Hippocampal formation (tissue), 2 donors: ENCODE measurements around the gene ZNF570.

Experiments
- DNase-seq, 2 donors: peaks; one replicate each; lab custom pipeline; 2025; lab: John Stamatoyannopoulos, UW

ZNF570 gene

DNA sequence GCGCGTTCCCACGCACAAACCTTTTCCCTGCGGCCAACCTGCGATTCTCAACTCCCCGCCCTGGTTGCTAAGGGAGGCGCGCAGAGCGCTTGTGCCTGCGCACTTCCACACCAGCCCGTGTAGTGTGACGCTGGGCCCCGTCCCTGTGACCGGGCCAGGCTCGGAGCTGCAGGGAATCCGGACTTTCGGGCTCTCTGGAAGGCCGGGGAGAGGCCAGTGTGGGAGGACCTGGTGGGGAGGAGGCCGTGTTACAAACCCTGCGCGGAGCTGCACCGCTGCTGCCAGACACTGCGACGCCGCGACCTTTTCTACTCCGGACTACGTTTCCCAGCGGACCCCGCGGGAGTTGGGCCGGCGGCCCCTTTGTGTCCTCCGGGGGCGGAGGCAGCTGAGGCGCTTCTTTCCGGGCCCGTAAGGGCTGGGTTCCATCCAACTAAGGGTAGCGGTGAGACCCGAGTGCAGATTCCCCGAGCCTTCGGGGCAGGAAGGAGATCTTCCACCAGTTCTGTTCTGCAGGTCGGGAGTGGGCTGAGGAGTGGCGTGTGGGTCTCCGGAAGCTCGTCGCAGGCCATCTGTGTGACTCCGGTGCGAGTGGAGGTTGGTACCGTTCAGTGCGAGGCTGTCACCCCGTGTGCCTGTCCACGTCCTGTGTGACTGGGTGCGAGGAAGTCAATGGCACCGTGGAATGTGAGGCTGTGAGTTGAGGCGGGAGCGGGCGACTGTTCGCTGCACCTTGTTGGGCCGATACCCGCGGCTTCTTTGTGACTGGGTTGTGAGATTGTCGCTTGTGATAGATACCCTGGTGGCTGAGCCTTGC lies at the start of gene ZNF570:
TSS of gene ZNF570 (plus strand) at position 396 of the 817 bp plus-strand sequence. CDS start 999 bp downstream, outside the sequence.
- peak; percentile 85 to 87 for DNase-seq

DNA sequence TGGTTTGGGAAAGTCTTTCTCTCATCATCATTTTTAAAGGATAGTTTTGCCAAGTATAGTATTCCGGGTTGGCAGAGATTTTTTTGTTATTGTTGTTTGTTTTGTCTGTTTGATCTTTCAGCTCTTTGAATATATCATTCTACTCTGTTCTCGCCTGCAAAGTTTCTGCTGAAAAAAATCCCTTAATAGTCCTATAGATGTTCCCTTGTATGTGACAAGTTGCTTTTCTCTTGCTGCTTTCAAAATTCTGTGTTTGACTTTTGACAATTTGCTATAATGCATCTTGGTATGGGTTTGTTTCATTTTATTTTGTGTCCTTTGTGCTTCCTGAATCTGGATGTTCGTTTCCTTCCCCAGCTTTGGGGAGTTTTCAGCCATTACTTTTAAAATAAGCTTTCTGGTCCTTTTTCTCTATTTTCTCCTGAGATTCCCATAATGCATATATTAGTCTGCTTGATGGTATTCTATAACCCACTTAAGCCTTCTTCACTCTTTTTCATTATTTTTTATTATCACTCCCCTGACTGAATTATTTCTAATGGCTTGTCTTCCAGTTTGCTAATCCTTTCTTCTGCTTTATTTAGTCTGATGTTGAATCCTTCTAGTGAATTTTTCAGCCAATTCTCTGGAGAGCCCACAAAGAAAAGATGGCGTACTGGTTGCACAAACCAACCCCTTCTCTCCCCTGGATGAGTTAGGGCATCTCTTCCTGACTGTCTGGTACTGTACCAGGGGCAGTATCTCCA lies 16.5 kb upstream of the ZNF570 start:
- no peak for DNase-seq

- no peak for DNase-seq
These were observed 2.8 kb upstream of the ZNF570 start for GRCh38 chr19:37466277-37466797.

DNA sequence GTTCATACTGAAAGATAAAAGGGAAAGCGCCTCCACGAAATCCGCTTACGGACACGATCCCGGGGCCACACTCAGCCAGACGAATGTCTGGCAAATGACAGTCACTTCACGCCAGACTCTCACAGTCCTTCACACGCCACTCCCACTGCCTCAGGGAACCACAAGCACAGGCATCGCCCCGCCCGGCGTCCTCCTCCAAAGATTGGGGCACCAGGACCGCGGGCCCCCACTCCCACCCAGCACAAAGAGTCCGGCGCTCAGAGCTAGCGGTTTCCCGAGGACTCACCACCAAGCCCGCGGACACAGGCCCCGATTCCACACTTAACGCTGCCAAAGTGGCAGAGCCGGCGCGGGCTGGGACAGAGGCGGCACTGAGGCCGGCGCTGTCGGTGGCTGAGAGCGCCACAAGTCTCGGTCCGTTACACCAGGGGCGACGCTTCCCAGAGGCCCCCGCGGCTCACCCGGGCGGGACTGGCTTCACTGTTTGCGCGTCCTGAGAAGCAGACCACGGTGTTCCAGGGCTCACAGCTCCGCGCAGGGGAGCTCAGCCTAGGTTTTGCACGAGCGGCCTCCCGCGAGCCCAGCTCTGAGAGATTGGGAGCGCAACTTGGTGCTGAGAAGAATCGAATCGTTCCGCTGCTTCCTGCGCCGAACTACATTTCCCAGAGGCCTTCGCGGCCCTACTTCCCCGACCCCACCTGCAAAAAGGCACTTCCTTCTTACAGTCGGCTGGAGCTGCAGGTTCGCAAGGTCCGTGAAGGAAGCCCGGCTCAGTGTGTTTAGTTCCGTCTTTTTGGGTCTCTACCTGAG lies 2.2 kb upstream of the ZNF570 start, which contains the start of gene ZNF569:
TSS of gene ZNF569 (minus strand) at position 647 of the 810 bp plus-strand sequence. CDS start 22,523 bp downstream, outside the sequence.
- DNase-seq, result peak; percentile 86 to 94

DNA sequence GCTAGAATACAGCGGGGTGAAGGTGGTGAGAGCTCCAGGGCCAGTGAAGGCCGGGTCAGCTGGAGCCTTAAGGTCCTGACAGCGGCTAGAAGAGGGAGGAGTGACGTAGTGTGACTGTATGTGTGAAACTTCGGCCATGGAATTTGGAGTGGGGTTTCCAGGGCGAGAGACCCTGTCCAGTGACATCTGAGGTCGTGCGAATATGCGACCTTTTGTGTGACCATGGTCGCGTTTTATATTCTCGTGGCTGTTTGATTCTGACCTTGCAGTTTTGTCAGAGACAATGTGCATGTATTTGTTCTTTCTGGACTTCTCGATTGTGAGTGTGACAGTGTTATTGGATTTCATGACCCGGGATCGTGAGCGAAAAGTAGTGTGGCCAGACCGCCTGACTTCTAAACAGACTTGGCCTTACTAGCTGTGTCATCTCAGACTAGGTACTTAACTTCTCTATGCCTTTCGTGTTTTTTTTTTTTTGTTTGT lies 1.5 kb upstream of the ZNF570 start:
- no peak for DNase-seq

DNA sequence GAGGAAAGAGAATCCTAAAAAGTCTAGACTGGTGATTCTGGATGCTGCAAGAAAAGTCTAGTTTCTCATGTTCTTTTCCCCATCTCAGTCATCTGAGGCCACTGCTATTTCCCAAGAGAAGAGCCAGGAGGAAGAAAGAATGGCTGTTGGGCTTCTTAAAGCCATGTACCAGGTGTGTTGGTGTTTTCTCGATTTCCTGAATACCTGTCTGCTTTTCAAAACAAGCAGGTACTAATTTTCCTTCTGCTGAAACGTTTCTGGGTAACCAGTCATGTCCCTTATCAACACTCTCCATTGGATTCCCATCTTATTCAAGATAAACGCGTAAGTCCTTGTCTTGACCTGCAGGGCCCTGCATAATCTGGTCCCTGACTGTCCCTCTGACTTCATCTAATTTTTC lies 1.1 kb downstream of the ZNF570 start:
- DNase-seq, result no peak

DNA sequence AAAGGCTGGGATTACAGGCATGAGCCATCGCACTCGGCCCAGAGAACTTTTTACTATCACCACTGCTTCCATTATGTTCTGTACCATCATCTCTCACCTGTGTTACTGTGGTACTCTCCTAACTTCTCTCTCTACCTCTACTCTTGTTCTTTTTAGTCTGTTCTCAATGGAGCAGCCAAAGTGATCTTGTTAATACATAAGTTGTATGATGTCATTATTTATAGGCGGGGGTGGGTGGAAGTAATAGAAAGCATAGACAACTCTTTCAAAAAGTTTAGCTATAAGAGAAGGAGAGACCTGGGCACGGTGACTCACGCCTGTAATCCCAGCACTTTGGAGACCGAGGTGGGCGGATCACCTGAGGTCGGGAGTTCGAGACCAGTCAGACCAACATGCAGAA lies 3.0 kb downstream of the ZNF570 start:
- DNase-seq, result no peak

GRCh38 chr19:37484406-37485168 lies 15.4 kb downstream of the ZNF570 start:
- DNase-seq, result no peak

- no peak for DNase-seq
These were observed 23.1 kb downstream of the ZNF570 start for GRCh38 chr19:37492213-37492612.

DNA sequence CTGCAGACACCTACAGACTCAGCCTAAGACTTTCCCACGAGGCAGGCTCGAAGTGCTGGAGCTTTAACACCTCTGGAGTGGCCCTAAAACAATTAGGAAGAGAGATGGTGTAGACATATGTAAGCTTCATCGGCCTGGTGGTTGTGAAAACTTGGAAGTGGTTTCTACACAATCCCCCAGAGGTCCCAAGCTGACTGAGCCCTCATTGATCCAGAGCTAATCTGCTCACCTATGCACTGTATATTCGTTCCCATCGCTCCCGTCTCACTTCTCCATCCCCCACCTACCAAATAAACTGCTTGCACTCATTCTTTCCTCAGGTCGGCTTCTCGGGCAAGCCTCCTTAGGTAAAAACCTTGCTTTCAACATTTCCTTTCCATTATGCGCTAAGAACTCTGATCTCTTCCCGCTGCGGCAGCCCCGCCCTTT lies 36.8 kb downstream of the ZNF570 start:
- DNase-seq, result peak in 1 of 2 donors; percentile 44

- peak; percentile 67 to 80 for DNase-seq
These were observed 37.4 kb downstream of the ZNF570 start, which contains the start of gene ZNF793 for GRCh38 chr19:37506387-37507166. ZNF793 (plus strand) TSS chr19:37506939; CDS start chr19:37523440, 16,501 bp downstream.

DNA sequence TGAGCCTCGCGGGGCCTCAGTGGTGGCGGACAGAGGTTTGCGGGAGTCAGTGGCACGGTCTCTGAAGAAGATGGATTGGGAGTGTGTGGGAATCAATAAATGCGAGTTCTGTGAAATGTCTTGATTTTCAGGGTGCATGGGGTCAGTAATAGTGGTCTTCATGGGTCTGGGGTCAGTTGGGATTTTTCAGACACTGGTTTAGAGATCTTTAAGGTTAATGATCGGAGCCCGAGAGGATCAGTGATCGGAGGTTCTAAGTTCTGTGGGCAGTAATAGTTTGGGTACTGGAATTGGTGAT lies 38.0 kb downstream of the ZNF570 start:
- no peak for DNase-seq

DNA sequence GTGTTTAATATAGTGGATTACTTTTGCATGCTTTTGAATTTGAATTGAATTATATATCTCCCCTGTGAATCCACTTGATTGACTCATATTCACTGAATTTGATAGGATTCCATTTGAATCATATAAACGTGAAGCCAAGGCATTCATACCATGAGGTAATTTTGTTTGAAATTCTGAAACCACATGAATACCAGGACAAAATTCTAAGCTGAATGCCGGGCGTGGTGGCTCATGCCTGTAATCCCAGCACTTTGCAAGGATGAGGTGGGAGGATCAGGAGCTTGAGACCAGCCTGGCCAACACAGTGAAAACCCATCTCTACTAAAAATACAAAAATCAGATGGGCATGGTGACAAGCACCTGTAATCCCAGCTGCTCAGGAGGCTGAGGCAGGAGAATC lies 42.0 kb downstream of the ZNF570 start:
- DNase-seq, result no peak

DNA sequence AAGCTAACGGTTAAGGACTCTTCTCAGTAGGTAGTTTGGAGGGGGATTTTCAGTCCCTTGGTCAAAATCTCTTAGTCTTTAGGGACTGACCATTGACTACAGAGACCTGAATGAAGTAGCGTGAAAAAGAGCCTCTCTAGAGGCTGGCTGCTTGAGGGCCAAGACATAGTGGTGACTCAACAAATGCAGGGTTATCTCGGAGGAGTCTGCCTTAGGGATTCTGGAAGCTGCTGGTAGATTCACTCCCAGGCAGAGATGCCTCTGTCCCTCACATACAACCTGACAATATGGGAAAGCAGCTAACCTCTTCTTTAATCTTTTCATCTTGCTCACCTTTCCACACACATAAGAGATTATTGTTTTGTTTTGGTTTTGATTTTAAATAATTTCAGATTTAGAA lies 42.7 kb downstream of the ZNF570 start:
- no peak for DNase-seq

DNA sequence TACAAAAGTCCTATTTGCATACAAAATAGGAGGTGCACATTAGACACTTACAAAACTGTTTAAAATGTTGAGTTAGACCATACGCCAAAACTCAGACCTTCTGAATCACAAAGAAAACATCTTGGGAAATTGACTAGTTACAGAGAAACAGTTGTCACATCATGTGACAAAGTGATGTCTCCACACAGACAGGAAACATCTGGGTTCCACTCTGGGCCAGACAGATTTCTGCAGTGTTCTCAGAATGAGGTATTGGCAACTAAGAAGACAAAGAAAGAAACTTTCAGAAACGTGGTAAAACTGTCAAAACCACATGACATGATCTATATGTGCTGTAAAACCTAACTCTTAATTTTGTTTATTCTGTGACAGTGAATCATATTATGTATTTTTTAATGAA lies 44.2 kb downstream of the ZNF570 start:
- no peak for DNase-seq

DNA sequence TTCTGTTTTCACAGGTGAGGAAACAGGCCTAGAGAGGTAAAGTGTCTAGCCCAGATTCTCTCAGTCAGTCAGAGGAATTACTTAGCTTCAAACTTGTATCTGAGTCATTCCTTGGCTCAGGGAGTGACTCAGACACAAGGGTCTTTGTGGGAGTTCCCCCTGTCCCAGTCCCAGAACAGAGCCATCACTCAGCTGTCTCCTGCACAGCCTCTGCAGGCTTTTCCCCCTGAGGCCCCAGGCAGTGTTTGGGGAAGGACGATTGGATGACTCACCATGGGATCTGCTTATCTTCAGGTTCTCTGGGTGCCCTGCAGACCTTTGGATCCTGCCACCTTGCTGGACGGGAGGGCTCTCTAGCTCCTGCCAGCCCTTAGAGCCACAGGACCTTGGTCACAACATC lies 50.7 kb downstream of the ZNF570 start:
- DNase-seq, result no peak

DNA sequence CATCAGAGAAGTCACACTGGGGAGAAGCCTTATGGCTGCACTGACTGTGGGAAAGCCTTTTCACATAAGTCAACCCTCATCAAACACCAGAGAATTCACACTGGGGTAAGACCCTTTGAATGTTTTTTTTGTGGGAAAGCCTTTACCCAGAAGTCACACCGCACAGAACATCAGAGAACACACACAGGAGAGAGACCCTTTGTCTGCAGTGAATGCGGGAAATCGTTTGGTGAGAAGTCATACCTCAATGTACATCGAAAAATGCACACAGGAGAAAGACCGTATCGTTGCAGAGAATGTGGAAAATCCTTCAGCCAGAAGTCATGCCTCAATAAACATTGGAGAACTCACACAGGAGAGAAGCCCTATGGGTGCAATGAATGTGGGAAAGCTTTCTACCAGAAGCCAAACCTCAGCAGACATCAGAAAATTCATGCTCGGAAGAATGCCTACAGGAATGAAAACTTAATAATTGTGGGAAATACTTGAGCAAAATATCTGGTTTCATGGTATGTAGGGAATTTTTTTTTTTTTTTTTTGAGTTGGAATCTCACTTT lies 68.3 kb downstream of the ZNF570 start:
- DNase-seq, result no peak
